Measurements from ENCODE around the gene OR1M1.

Gene OR1M1

DNA sequence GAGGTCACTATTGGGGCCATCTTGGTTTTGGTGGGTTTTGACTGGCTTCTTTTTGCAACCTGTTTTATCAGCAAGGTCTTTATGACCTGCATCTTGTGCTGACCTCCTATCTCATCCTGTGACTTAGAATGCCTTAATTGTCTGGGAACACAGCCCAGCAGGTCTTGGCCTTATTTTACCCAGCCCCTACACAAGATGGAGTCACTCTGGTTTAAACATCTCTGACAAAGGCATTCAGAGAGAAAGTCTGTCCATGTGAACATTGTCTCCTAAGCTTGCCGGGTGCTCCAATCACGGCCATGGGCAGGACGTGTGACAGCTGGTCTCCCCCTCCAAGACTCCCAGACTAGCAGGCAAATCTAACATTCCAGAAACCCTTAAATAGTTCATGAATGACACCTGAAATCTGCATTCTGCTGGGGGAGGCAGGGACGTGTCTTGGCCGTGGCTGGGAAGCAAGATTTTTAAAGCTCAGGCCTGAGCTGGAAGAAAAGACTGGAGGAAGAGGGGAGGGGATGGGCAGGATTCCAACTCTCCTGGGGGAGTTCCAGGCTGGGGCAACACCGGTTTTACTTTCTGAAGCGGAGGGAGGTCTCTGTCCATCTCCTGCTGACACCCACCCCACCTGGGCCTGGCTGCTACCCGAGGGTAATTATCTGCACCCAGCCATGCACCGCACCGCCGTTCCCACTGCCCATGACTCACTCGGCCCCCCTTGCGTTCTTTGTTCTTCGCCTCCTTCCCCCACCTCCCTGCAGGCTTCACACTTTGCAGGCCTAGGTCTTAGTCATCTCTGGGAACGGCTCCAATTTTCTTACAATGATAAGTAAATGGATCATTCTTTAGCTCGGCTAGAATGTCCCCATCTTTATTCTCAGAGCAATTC, 11.6 kb upstream of the OR1M1 start:
- Histone ChIP-seq H3K27ac (ENCODE audit: low read depth, low read length) (peak overlapping the region; percentile 95), H3K9me3 (ENCODE audit: control insufficient read depth, insufficient read depth, low read length) (no peaks in the 10 kb centered on the region), H3K4me1 (ENCODE audit: control insufficient read depth, insufficient read depth, low read length) (peaks cover 14% of the 10 kb centered on the region), H3K9ac (ENCODE audit: low read depth, low read length) (no peak overlapping the region; the same call in 1 of the 2 replicates), H3K27me3 (ENCODE audit: control insufficient read depth, insufficient read depth, low read length) (no peaks in the 10 kb centered on the region), H3K4me3 (ENCODE audit: low read depth, low read length) (no peak overlapping the region; the same call in 1 of the 2 replicates), H3K36me3 (ENCODE audit: control insufficient read depth, insufficient read depth, low read length) (no peaks in the 10 kb centered on the region)

DNA sequence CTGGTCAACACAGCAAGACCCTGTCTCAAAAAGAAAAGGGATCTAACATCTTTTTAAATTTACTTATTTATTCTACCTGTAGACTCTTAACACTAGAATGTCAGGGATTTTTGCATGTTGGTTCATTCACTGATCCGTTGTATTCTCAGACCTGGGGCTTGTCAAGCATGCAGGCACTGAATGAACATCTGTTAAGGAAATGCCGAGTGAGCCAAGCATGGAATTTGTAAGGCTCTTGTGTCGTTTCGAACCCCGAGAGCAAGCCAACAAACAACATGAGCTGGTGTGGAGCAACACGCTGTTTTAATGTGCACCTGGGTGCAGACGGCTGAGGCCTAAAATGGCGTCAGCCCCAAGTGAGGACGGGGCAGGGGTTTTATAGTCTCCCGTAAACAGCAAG, 10.0 kb upstream of the OR1M1 start:
- Histone ChIP-seq H3K27ac (ENCODE audit: low read depth, low read length) (no peak overlapping the region), H3K36me3 (ENCODE audit: control insufficient read depth, insufficient read depth, low read length) (no peaks in the 10 kb centered on the region), H3K27me3 (ENCODE audit: control insufficient read depth, insufficient read depth, low read length) (no peaks in the 10 kb centered on the region), H3K9ac (ENCODE audit: low read depth, low read length) (no peak overlapping the region), H3K4me1 (ENCODE audit: control insufficient read depth, insufficient read depth, low read length) (peaks cover 13% of the 10 kb centered on the region), H3K4me3 (ENCODE audit: low read depth, low read length) (no peak overlapping the region), H3K9me3 (ENCODE audit: control insufficient read depth, insufficient read depth, low read length) (no peaks in the 10 kb centered on the region)

DNA sequence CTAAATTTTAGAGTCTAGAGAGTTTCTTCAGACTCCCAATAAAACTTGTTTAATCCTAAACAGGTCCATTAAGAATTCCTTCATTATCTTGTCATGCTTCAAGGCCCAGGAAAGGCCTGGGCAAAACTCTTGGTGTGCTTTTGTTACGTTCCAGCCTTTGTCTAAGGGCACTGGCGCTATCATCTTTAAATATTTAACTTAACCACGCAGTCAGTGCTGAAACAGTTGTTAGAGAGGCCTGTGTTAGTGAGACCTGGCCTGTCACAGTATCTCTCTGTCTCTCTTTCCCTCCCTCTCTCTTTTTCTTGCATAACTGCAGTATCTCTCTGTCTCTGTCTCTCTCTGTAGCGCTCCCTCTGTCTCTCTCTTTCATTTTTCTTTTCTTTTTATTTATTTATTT, 8.2 kb upstream of the OR1M1 start:
- H3K9me3 ChIP-seq (ENCODE audit: control insufficient read depth, insufficient read depth, low read length), result peaks cover 4% of the 10 kb centered on the region
- no peak overlapping the region for H3K9ac ChIP-seq (ENCODE audit: low read depth, low read length)
- H3K27me3 ChIP-seq (ENCODE audit: control insufficient read depth, insufficient read depth, low read length), result no peaks in the 10 kb centered on the region
- H3K36me3 ChIP-seq (ENCODE audit: control insufficient read depth, insufficient read depth, low read length), result no peaks in the 10 kb centered on the region
- H3K4me1 ChIP-seq (ENCODE audit: control insufficient read depth, insufficient read depth, low read length), result peaks cover 12% of the 10 kb centered on the region
- no peak overlapping the region for H3K27ac ChIP-seq (ENCODE audit: low read depth, low read length)
- H3K4me3 ChIP-seq (ENCODE audit: low read depth, low read length), result no peak overlapping the region

DNA sequence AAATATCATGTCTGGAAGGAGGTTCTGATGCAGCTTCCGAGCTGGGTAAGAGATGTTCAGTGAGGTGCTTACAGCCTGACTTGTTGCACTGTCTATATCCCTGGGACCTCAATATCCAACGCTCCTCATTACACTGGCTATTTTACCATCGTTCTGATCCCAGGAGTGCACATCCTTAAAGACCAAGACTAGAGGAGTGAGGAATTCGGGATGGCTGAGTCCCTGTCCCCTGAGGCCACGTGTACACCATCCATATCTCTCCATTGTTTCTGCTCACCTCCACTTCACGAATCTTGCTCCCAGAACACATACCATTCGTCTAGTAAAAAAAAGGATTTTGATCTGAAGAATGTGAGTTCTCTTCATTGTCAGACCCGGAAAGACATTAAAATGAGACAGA, 20.5 kb downstream of the OR1M1 start, which contains the start of gene OR7G2:
OR7G2 (minus strand) TSS at position 101 of the 400 bp plus-strand sequence. CDS start 4,232 bp downstream, outside the sequence.
- Histone ChIP-seq H3K9me3 (ENCODE audit: control insufficient read depth, insufficient read depth, low read length) (peaks cover 76% of the 10 kb centered on the region), H3K27me3 (ENCODE audit: control insufficient read depth, insufficient read depth, low read length) (no peaks in the 10 kb centered on the region), H3K9ac (ENCODE audit: low read depth, low read length) (no peak within 1 kb of the TSS), H3K4me3 (ENCODE audit: low read depth, low read length) (no peak within 1 kb of the TSS; the same call in 1 of the 2 replicates), H3K4me1 (ENCODE audit: control insufficient read depth, insufficient read depth, low read length) (no peaks in the 10 kb centered on the region), H3K36me3 (ENCODE audit: control insufficient read depth, insufficient read depth, low read length) (no peaks in the 10 kb centered on the region), H3K27ac (ENCODE audit: low read depth, low read length) (no peak within 1 kb of the TSS)

DNA sequence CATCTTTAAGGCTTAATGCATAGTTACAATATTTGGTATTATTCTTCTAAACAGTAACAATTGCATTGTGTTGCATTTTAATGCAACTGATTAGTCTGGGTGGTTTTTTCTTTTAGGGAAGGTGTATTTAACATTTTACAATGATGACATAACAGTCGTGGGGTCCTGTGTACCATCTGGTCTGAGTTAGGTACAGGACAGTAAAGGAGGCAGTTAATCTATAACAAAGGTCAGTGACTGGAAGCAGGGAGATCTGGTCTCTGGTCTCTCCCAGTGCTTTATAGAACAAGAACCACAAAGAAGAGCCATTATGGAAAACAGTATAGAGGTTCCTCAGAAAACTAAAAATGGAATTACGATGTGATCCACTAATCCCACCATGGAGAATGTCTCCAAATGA, 23.1 kb downstream of the OR1M1 start:
- H3K9ac ChIP-seq (ENCODE audit: low read depth, low read length), result no peak overlapping the region
- no peaks in the 10 kb centered on the region for H3K27me3 ChIP-seq (ENCODE audit: control insufficient read depth, insufficient read depth, low read length)
- no peaks in the 10 kb centered on the region for H3K36me3 ChIP-seq (ENCODE audit: control insufficient read depth, insufficient read depth, low read length)
- no peak overlapping the region for H3K27ac ChIP-seq (ENCODE audit: low read depth, low read length)
- H3K4me1 ChIP-seq (ENCODE audit: control insufficient read depth, insufficient read depth, low read length), result no peaks in the 10 kb centered on the region
- H3K4me3 ChIP-seq (ENCODE audit: low read depth, low read length), result no peak overlapping the region
- H3K9me3 ChIP-seq (ENCODE audit: control insufficient read depth, insufficient read depth, low read length), result peaks cover 71% of the 10 kb centered on the region

DNA sequence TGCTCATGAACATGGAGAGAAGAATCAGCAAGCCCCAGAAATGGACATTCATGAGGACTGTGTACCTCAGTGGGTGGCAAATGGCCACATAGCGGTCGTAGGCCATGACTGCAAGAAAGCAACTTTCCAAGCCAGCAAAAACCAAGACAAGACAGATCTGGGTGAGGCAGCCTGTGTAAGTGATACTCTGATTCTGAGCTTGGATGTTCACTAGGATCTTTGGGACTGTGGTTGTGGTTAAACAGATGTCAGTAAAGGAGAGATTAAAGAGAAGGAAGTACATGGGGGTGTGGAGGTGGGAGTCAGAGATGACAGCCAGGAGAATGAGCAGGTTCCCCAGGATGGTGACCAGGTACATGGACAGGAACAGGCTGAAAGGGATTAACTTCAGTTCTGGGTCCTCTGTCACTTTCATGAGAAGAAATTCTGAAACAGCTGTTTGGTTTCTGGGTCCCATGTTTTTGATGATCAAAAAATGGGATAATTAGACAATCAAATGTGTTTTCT, 28.5 kb downstream of the OR1M1 start, which contains the start of gene OR7G1:
OR7G1 (minus strand) TSS at position 457 of the 507 bp plus-strand sequence; CDS start at position 457, 0 bp downstream.
- no peak within 1 kb of the TSS for H3K9ac ChIP-seq (ENCODE audit: low read depth, low read length)
- no peak within 1 kb of the TSS for H3K4me3 ChIP-seq (ENCODE audit: low read depth, low read length)
- no peaks in the 10 kb centered on the region for H3K36me3 ChIP-seq (ENCODE audit: control insufficient read depth, insufficient read depth, low read length)
- peaks cover 64% of the 10 kb centered on the region for H3K9me3 ChIP-seq (ENCODE audit: control insufficient read depth, insufficient read depth, low read length)
- no peaks in the 10 kb centered on the region for H3K4me1 ChIP-seq (ENCODE audit: control insufficient read depth, insufficient read depth, low read length)
- no peak within 1 kb of the TSS for H3K27ac ChIP-seq (ENCODE audit: low read depth, low read length)
- H3K27me3 ChIP-seq (ENCODE audit: control insufficient read depth, insufficient read depth, low read length), result no peaks in the 10 kb centered on the region

DNA sequence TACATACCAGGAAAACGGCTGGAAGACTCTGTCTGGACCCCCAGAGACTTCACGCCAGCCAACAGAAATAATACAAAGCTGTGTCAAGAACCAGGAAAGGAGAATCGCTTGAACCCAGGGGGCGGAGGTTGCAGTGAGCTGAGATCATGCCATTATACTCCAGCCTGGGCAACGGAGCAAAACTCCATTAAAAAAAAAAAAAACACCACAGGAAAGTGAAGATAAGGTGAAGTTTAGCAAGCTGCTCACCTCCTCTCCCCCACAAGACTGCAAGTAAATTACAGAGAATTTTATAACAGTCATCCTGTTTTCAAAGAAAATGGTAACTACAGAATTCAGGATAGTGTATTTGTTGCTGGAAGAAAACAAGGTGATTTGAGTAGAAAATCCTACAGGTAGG, 29.7 kb downstream of the OR1M1 start:
- Histone ChIP-seq H3K9ac (ENCODE audit: low read depth, low read length) (no peak overlapping the region), H3K27me3 (ENCODE audit: control insufficient read depth, insufficient read depth, low read length) (no peaks in the 10 kb centered on the region), H3K9me3 (ENCODE audit: control insufficient read depth, insufficient read depth, low read length) (peaks cover 66% of the 10 kb centered on the region), H3K4me1 (ENCODE audit: control insufficient read depth, insufficient read depth, low read length) (no peaks in the 10 kb centered on the region), H3K4me3 (ENCODE audit: low read depth, low read length) (no peak overlapping the region), H3K27ac (ENCODE audit: low read depth, low read length) (no peak overlapping the region), H3K36me3 (ENCODE audit: control insufficient read depth, insufficient read depth, low read length) (no peaks in the 10 kb centered on the region)

DNA sequence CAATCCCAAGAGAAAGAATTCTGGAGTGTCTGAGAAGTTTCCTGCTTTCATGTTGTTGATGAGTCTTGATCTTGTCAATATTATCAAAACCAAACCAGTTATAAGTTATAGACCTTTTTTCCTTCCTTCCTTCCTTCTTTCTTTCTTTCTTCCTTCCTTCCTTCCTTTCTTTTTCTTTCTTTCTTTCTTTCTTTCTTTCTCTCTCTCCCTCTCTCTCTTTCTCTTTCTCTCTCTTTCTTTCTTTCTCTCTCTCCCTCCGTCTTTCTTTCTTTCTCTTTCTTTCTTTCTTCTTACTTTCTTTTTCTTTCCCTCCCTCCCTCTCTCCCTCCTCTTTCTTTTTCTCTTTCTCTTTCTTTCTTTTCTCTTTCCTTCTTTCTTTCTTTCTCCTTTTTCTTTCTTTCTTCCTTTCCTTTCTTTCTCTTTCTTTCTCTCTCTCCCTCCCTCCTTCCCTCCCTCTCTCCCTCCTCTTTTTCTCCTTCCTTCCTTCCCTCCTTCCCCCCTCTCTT, 40.1 kb downstream of the OR1M1 start, which contains the start of gene OR7G3:
OR7G3 (minus strand) TSS at position 51 of the 506 bp plus-strand sequence; CDS start at position 51, 0 bp downstream.
- Histone ChIP-seq H3K4me1 (ENCODE audit: control insufficient read depth, insufficient read depth, low read length) (no peaks in the 10 kb centered on the region), H3K9ac (ENCODE audit: low read depth, low read length) (no peak within 1 kb of the TSS), H3K9me3 (ENCODE audit: control insufficient read depth, insufficient read depth, low read length) (peaks cover 51% of the 10 kb centered on the region), H3K27me3 (ENCODE audit: control insufficient read depth, insufficient read depth, low read length) (no peaks in the 10 kb centered on the region), H3K27ac (ENCODE audit: low read depth, low read length) (no peak within 1 kb of the TSS), H3K36me3 (ENCODE audit: control insufficient read depth, insufficient read depth, low read length) (no peaks in the 10 kb centered on the region), H3K4me3 (ENCODE audit: low read depth, low read length) (no peak within 1 kb of the TSS)

DNA sequence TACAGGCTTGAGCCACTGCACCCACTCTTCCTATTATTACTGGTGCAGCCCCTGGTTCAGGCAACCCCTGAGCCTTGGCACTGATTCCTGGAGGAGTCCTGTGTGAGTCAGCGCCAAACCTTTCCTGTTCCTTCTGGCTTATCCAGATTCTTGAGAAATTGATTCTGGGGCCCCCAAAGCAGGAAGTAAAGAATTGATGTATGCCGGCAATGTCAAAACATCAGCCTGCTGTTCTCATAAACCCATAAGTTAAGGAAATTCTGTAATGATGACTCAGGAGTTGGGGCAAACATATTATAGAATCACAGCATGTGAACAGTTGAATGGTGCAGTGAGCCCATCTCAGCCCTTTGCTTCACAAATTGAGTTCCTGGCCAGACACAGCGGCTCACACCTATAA, 41.3 kb downstream of the OR1M1 start:
- Histone ChIP-seq H3K4me3 (ENCODE audit: low read depth, low read length) (no peak overlapping the region), H3K9ac (ENCODE audit: low read depth, low read length) (no peak overlapping the region), H3K27me3 (ENCODE audit: control insufficient read depth, insufficient read depth, low read length) (no peaks in the 10 kb centered on the region), H3K9me3 (ENCODE audit: control insufficient read depth, insufficient read depth, low read length) (peaks cover 52% of the 10 kb centered on the region), H3K4me1 (ENCODE audit: control insufficient read depth, insufficient read depth, low read length) (no peaks in the 10 kb centered on the region), H3K27ac (ENCODE audit: low read depth, low read length) (no peak overlapping the region), H3K36me3 (ENCODE audit: control insufficient read depth, insufficient read depth, low read length) (no peaks in the 10 kb centered on the region)

DNA sequence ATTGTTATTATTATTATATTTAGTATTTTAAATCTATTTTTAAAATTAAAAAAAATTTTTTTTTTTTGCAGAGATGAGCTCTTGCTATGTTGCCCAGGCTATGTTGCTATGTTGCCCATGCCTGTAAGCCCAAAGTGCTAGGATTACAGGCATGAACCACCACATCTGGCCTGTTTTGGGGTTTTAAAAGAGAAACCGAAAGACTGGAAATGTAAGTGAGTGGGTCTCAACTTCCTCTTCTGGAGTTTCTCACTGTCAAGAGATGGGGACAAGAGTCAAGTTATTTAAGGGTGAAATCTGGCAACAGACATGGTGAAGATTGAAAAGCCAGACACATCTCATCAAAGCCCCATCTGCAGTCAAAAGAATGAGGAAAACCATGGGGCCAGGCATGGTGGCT, 44.1 kb downstream of the OR1M1 start:
- Histone ChIP-seq H3K4me3 (ENCODE audit: low read depth, low read length) (no peak overlapping the region), H3K4me1 (ENCODE audit: control insufficient read depth, insufficient read depth, low read length) (no peaks in the 10 kb centered on the region), H3K36me3 (ENCODE audit: control insufficient read depth, insufficient read depth, low read length) (no peaks in the 10 kb centered on the region), H3K27me3 (ENCODE audit: control insufficient read depth, insufficient read depth, low read length) (no peaks in the 10 kb centered on the region), H3K9me3 (ENCODE audit: control insufficient read depth, insufficient read depth, low read length) (peaks cover 41% of the 10 kb centered on the region), H3K27ac (ENCODE audit: low read depth, low read length) (no peak overlapping the region), H3K9ac (ENCODE audit: low read depth, low read length) (no peak overlapping the region)

DNA sequence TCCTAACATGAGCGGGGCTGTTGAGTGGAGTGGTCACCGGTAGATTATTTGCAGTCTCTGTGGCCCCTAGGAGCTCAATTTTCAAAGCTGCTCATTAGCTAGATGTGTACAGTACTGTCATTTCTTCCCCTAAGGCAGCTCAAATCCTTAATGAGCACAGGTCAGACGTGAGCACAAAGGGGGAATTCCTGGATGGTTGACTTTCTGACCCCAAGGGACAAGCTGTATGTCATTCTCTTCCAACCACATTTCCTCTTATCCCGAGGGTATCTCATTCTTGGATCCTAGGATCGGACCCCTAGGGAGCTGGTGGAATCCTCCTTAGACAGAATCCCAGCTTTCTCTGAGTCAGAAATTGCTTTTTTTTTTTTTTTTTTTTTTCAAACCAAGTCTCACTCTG, 45.6 kb downstream of the OR1M1 start:
- Histone ChIP-seq H3K9ac (ENCODE audit: low read depth, low read length) (no peak overlapping the region), H3K4me3 (ENCODE audit: low read depth, low read length) (no peak overlapping the region), H3K9me3 (ENCODE audit: control insufficient read depth, insufficient read depth, low read length) (peaks cover 32% of the 10 kb centered on the region), H3K36me3 (ENCODE audit: control insufficient read depth, insufficient read depth, low read length) (no peaks in the 10 kb centered on the region), H3K27me3 (ENCODE audit: control insufficient read depth, insufficient read depth, low read length) (no peaks in the 10 kb centered on the region), H3K27ac (ENCODE audit: low read depth, low read length) (no peak overlapping the region), H3K4me1 (ENCODE audit: control insufficient read depth, insufficient read depth, low read length) (no peaks in the 10 kb centered on the region)
